Measurements from ENCODE around the gene EIPR1.
"Not testable (repeated sequence)": the region's sequence is repeated elsewhere in the genome, so short reads cannot be mapped to it uniquely, and the experiment has no call there.

The EIPR1 gene

GRCh38 chr2:3302751-3303582 is 74.7 kb downstream of the EIPR1 start:
- no peak for DNase-seq

GRCh38 chr2:3302421-3302750 is 75.2 kb downstream of the EIPR1 start:
- DNase-seq: no peak

- no peak for DNase-seq
These were observed 76.6 kb downstream of the EIPR1 start for GRCh38 chr2:3301001-3301400.

- DNase-seq: no peak
These were observed 77.2 kb downstream of the EIPR1 start for GRCh38 chr2:3300224-3300995.

GRCh38 chr2:3299703-3300102 is 77.9 kb downstream of the EIPR1 start:
- no peak for DNase-seq

- no peak for DNase-seq
These were observed 78.5 kb downstream of the EIPR1 start for GRCh38 chr2:3299130-3299529.

GRCh38 chr2:3298191-3298590 is 79.4 kb downstream of the EIPR1 start:
- DNase-seq: peak; percentile 12

- DNase-seq: no peak
These were observed 80.1 kb downstream of the EIPR1 start for GRCh38 chr2:3297523-3297922.

GRCh38 chr2:3296182-3296972 is 81.2 kb downstream of the EIPR1 start:
- no peak for DNase-seq

GRCh38 chr2:3294493-3294892 is 83.1 kb downstream of the EIPR1 start:
- DNase-seq: no peak

GRCh38 chr2:3294069-3294468 is 83.5 kb downstream of the EIPR1 start:
- DNase-seq: no peak

- no peak for DNase-seq
These were observed 84.4 kb downstream of the EIPR1 start for GRCh38 chr2:3293221-3293620.

GRCh38 chr2:3292416-3292815 is 85.2 kb downstream of the EIPR1 start:
- no peak for DNase-seq

- DNase-seq: no peak
These were observed 85.9 kb downstream of the EIPR1 start for GRCh38 chr2:3291750-3292149.

- DNase-seq: no peak
These were observed 86.5 kb downstream of the EIPR1 start for GRCh38 chr2:3291113-3291512.

GRCh38 chr2:3290655-3291054 is 87.0 kb downstream of the EIPR1 start:
- no peak for DNase-seq

- no peak for DNase-seq
These were observed 87.6 kb downstream of the EIPR1 start for GRCh38 chr2:3289971-3290370.

- no peak for DNase-seq
These were observed 88.1 kb downstream of the EIPR1 start for GRCh38 chr2:3289526-3289925.

GRCh38 chr2:3289171-3289515 is 88.5 kb downstream of the EIPR1 start:
- no peak for DNase-seq

- no peak for DNase-seq
These were observed 89.0 kb downstream of the EIPR1 start for GRCh38 chr2:3288470-3289170.

GRCh38 chr2:3287896-3288295 is 89.7 kb downstream of the EIPR1 start:
- DNase-seq: no peak

- not testable (repeated sequence) for DNase-seq
These were observed 91.0 kb downstream of the EIPR1 start for GRCh38 chr2:3286646-3287036.
